Measurements from ENCODE around the gene MGMT.

Gene MGMT

DNA sequence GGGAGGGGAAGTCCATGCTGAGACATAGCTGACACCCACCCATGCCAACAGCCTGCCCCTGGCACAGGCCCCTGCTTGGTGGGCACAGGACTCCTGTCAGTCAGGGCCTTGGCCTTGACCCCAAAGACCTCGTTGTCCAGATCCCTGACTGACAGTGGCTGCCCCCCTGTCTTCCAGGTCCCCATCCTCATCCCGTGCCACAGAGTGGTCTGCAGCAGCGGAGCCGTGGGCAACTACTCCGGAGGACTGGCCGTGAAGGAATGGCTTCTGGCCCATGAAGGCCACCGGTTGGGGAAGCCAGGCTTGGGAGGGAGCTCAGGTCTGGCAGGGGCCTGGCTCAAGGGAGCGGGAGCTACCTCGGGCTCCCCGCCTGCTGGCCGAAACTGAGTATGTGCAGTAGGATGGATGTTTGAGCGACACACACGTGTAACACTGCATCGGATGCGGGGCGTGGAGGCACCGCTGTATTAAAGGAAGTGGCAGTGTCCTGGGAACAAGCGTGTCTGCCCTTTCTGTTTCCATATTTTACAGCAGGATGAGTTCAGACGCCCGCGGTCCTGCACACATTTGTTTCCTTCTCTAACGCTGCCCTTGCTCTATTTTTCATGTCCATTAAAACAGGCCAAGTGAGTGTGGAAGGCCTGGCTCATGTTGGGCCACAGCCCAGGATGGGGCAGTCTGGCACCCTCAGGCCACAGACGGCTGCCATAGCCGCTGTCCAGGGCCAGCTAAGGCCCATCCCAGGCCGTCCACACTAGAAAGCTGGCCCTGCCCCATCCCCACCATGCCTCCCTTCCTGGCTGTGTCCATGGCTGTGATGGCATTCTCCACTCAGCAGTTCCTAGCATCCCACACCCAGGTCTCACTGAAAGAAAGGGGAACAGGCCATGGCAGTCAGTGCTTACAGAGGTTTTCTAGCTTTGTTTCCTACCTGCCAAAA is 299.8 kb downstream of the MGMT start:
- no peak for DNase-seq (ENCODE audit: low read depth, low spot score)
- H3K4me3 ChIP-seq (ENCODE audit: low read depth, low read length): no peak overlapping the region
- TF ChIP-seq, protein P1, sequence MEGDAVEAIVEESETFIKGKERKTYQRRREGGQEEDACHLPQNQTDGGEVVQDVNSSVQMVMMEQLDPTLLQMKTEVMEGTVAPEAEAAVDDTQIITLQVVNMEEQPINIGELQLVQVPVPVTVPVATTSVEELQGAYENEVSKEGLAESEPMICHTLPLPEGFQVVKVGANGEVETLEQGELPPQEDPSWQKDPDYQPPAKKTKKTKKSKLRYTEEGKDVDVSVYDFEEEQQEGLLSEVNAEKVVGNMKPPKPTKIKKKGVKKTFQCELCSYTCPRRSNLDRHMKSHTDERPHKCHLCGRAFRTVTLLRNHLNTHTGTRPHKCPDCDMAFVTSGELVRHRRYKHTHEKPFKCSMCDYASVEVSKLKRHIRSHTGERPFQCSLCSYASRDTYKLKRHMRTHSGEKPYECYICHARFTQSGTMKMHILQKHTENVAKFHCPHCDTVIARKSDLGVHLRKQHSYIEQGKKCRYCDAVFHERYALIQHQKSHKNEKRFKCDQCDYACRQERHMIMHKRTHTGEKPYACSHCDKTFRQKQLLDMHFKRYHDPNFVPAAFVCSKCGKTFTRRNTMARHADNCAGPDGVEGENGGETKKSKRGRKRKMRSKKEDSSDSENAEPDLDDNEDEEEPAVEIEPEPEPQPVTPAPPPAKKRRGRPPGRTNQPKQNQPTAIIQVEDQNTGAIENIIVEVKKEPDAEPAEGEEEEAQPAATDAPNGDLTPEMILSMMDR (IDR thresholded peaks at IDR 0.05; ENCODE audit: low read depth, low read length): no peak
- in situ Hi-C loops (cut with HindIII; ENCODE audit: low sequenced_read_pairs): no loop called here

DNA sequence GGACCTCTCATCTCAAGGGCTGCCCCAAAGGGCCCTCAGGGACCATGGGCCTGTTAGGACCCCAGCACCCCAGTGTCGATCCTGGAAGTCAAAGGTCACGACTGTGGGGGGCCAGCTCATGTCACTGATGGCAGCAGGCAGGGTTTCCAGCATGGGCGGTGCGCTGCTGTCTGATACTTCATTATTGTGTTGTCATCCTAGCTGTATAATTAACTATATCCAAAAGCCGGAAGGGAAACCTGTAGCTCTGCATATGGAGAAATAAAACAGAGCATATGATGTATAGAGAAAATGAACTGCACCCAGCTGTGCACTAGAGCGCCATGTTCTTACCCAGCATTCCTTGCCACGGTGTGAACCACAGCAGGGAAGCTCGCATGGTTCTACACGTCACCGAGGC is 300.7 kb downstream of the MGMT start:
- TF ChIP-seq, protein P1 (IDR thresholded peaks at IDR 0.05; ENCODE audit: low read depth, low read length): no peak
- no peak for DNase-seq (ENCODE audit: low read depth, low spot score)
- in situ Hi-C loops (cut with HindIII; ENCODE audit: low sequenced_read_pairs): no loop called here
- H3K4me3 ChIP-seq (ENCODE audit: low read depth, low read length): no peak overlapping the region

DNA sequence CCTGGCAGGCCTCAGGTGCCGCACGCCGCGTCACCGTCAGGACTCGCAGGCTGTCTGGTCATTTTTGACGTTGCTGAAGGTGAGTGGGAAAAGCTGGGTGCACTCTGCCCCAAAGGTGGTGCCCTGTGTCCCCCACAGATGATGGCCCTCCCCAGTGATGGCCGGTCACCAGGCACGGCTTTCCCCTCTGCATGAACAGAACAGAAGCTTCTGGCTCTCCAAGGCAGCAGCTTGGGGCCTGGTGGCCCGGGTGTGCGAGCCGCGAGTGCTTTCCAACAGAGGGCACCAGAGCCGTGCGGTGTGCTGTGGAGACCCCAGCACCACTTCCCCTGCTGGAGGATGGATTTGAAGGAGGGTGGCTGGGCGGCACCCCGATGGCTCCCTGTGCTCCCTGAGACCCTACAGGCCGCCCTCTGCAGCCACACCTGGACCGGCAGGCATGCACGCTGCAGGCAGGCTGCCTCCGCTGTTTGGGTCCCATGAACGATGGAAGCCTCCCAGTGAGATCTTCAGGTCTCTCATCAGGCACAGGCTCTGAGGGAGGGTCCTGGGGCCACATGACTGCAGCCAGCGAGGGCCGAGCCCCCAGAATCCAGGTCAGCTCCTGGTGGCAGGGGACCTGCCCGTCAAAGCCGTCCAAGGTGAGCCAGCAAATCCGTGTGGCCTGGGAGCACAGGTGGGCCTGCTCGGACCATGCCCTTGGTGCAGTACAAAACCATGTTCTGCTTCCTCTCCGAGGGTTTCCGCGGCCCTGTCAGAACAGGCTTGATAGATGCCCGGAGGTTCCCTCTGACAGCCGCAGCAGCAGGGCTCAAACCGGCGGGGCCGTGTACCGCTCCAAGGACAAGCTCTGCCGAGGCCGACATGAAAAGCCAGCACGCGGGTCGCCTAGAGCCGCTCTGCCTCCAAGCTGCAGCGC is 301.7 kb downstream of the MGMT start:
- DNase-seq (ENCODE audit: low read depth, low spot score): no peak
- TF ChIP-seq, protein P1 (IDR thresholded peaks at IDR 0.05; ENCODE audit: low read depth, low read length): no peak
- no peak overlapping the region for H3K4me3 ChIP-seq (ENCODE audit: low read depth, low read length)
- in situ Hi-C loops (cut with HindIII; ENCODE audit: low sequenced_read_pairs): no loop called here

DNA sequence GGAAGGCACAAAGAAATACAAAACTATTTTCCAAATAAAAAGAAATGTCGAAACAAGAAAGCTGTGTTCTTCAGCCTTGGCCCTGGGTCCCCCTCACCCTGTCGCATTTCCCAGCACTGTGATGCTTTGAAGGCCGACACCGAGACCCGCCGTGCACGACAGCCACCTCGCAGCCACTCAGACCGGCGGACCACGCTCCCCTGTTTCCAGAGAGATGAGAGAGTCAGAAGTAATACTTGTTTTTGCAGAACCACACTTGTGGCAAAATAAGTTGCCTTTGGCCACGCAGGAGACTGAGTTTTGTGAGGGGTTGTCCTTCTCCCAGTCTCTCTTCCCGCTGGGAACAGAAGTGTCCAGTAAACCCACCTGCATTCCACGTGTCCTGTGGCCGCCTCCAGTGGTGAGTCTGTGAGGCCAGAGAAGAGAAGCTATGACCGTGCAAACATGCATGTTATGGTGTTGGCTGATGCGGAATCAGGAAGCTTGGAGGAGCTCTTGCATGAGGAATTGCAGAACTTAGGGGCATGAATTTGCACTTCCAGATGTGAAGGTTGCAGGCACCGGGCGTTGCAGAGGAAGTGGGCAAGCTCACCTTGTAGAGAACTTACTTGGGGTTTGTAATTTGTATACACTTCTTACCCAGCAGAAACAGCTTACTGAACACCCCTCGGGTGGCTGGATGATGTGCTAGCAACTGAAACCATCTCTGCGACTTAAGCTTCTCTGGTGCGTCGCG is 302.5 kb downstream of the MGMT start:
- H3K4me3 ChIP-seq (ENCODE audit: low read depth, low read length): no peak overlapping the region
- TF ChIP-seq, protein P1 (IDR thresholded peaks at IDR 0.05; ENCODE audit: low read depth, low read length): no peak
- DNase-seq (ENCODE audit: low read depth, low spot score): no peak
- in situ Hi-C loops (cut with HindIII; ENCODE audit: low sequenced_read_pairs): no loop called here

DNA sequence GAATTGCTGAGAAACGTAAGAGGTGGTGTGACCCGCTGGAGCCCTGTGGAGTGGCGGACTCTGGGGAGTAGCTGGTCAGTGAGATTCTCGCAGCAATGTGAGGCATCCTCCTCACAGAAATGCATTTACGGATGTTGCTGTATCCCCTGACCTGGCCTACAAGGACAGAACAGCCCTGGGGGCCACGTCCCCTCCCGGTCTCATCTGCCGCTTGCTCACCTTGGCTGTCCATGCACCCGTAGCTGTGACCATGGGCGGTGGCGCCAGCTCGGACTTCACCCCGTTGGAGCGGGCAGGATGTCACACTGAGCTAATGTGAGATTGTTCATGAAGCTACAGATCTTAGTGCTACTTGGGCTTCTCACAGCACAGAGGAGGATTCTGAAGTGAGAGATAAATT is 303.2 kb downstream of the MGMT start:
- DNase-seq (ENCODE audit: low read depth, low spot score): no peak
- in situ Hi-C loops (cut with HindIII; ENCODE audit: low sequenced_read_pairs): no loop called here
- H3K4me3 ChIP-seq (ENCODE audit: low read depth, low read length): no peak overlapping the region
- TF ChIP-seq, protein P1 (IDR thresholded peaks at IDR 0.05; ENCODE audit: low read depth, low read length): no peak

DNA sequence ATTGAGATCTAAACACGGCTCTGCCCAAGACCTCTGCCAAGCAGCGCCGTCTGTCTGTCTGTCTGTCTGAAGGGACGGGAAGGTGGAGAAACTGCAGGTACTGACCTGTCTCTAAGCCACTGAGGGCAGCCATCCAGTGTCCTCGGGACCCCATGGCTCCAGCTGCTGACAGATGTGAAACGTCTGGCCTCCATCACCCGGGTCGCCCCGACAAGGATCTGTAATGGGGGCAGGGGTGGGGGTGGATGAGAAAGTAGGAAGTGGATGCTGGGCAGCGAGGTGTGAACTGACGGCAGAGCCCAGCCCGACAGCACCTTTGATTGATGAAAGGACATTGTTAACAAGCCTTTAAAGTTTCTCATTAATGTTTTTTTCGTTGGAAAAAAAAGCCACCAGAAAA is 304.0 kb downstream of the MGMT start:
- DNase-seq (ENCODE audit: low read depth, low spot score): no peak
- in situ Hi-C loops (cut with HindIII; ENCODE audit: low sequenced_read_pairs): no loop called here
- no peak overlapping the region for H3K4me3 ChIP-seq (ENCODE audit: low read depth, low read length)
- TF ChIP-seq, protein P1 (IDR thresholded peaks at IDR 0.05; ENCODE audit: low read depth, low read length): no peak

Data from astrocyte of the spinal cord (primary cell).